CD4-positive, alpha-beta T cell (primary cell): ENCODE results near the gene RPS27A. TPM values are rescaled to one million over a fixed set of nuclear protein-coding genes. Genes with fewer than 3 reads are reported as not detected.

Experiments used
- ATAC-seq: fragments of 200-7000 bp; cut with Tn5 transposase; one replicate; pipeline ENCODE4 v1.10.0; 2022; ENCODE audit warnings: mild to moderate bottlenecking; ENCODE audit not compliant: poor library complexity
- CTCF ChIA-PET: fragments of 350-600 bp; sonication (Branson Sonifier 250); formaldehyde crosslinking; loops from one replicate; lab custom pipeline; 2021; ENCODE audit warnings: antibody characterized with exemption, inconsistent platforms; lab: Charles Lee
- POLR2A ChIA-PET: fragments of 350-600 bp; sonication (Branson Sonifier 250); formaldehyde crosslinking; loops from one replicate; lab custom pipeline; 2021; ENCODE audit warnings: antibody characterized with exemption, inconsistent platforms; lab: Charles Lee
- DNase-seq, 14 experiments: peaks; one replicate each; pipeline ENCODE4 v3.0.0-alpha.2; 2013 to 2020; ENCODE audit warnings: mixed read lengths in 2 of 14
- H3K27ac ChIP-seq, 2 donors: one replicate each; pipeline versions ENCODE4 v1.5.1 to v1.7.0; 2013; ENCODE audit warnings: low read length in 2 of 2, low read depth in 1 of 2, mild to moderate bottlenecking in 1 of 2
- H3K27me3 ChIP-seq, 2 experiments: 1 replicate in 1 of 2; 2 replicates in 1 of 2; pipeline versions ENCODE4 v1.6.1 to v1.7.0; 2013; ENCODE audit warnings: low read length in 2 of 2, control low read depth in 1 of 2, mild to moderate bottlenecking in 1 of 2, moderate library complexity in 1 of 2; ENCODE audit not compliant: insufficient read depth in 2 of 2, control insufficient read depth in 1 of 2
- H3K36me3 ChIP-seq: one replicate; pipeline ENCODE4 v1.6.1; 2013; ENCODE audit warnings: low read length, control low read depth; ENCODE audit not compliant: insufficient read depth
- H3K4me1 ChIP-seq: one replicate; pipeline ENCODE4 v1.6.1; 2013; ENCODE audit warnings: low read length, control low read depth; ENCODE audit not compliant: insufficient read depth
- H3K4me3 ChIP-seq: one replicate; pipeline ENCODE4 v1.5.1; 2013; ENCODE audit warnings: mild to moderate bottlenecking, low read length, moderate library complexity
- H3K9me3 ChIP-seq, 2 experiments: 1 replicate in 1 of 2; 2 replicates in 1 of 2; pipeline versions ENCODE4 v1.6.1 to v1.7.0; 2013; ENCODE audit warnings: low read length in 2 of 2, mild to moderate bottlenecking in 2 of 2, control low read depth in 1 of 2, moderate library complexity in 1 of 2; ENCODE audit not compliant: control insufficient read depth in 1 of 2, insufficient read depth in 1 of 2
- H3K27ac Mint-ChIP-seq: one replicate; pipeline ENCODE4 v1.8.0; 2020; ENCODE audit warnings: mixed read lengths
- H3K27me3 Mint-ChIP-seq: one replicate; pipeline ENCODE4 v1.8.0; 2021; ENCODE audit warnings: mixed read lengths
- H3K36me3 Mint-ChIP-seq: one replicate; pipeline ENCODE4 v1.8.0; 2021; ENCODE audit warnings: low read depth, mixed read lengths
- H3K4me1 Mint-ChIP-seq: one replicate; pipeline ENCODE4 v1.8.0; 2021; ENCODE audit warnings: low read depth, mixed read lengths
- H3K4me3 Mint-ChIP-seq: one replicate; pipeline ENCODE4 v1.8.0; 2020; ENCODE audit warnings: mild to moderate bottlenecking, mixed read lengths
- H3K9me3 Mint-ChIP-seq: one replicate; pipeline ENCODE4 v1.8.0; 2020; ENCODE audit warnings: mixed read lengths
- CTCF ChIP-seq: fragments of 200-600 bp; IDR thresholded peaks from one replicate; pipeline ENCODE4 v1.8.0; 2022; ENCODE audit warnings: antibody characterized with exemption, mild to moderate bottlenecking
- intact Hi-C, 2 experiments: fragments of 100-400 bp; cut with DNase I in 1 of 2; cut with micrococcal nuclease in 1 of 2; formaldehyde crosslinking; loops; one replicate each; pipeline versions ENCODE4 v1.15.1 to v1.9.0; 2023 to 2025; cut with DNase I, micrococcal nuclease
- total RNA-seq, 174 experiments: library from RNA in 2 of 174; stranded (reverse) in 2 of 174; gene quantifications; one replicate each; pipeline ENCODE4 v1.2.3 and lab custom pipeline; 2021 to 2026

RPS27A gene
- total RNA-seq, 2 experiments from 2014 or later = 2,201 to 2,315 TPM

GRCh38 chr2:55200416-55200815 lies 32.1 kb upstream of the RPS27A start:
- POLR2A ChIA-PET = no interaction called here
- no peaks in the 10 kb centered on the region for H3K27me3 Mint-ChIP-seq
- H3K9me3 Mint-ChIP-seq = peaks cover 31% of the 10 kb centered on the region

GRCh38 chr2:55204536-55204935 lies 28.0 kb upstream of the RPS27A start:
- Mint-ChIP-seq H3K4me3 (no peak overlapping the region), H3K27me3 (no peaks in the 10 kb centered on the region), H3K27ac (no peak overlapping the region), H3K9me3 (peaks cover 30% of the 10 kb centered on the region), H3K36me3 (peaks cover 41% of the 10 kb centered on the region), H3K4me1 (no peaks in the 10 kb centered on the region)
- POLR2A ChIA-PET = no interaction called here
- H3K9me3 ChIP-seq = peaks cover 3 to 8% of the 10 kb centered on the region in 2 experiments
- H3K4me1 ChIP-seq = no peaks in the 10 kb centered on the region
- intact Hi-C loops = no loop called here
- ATAC-seq (no peak), DNase-seq (no peak)
- no peaks in the 10 kb centered on the region for H3K27me3 ChIP-seq
- H3K27ac ChIP-seq = no peak overlapping the region
- H3K4me3 ChIP-seq = no peak overlapping the region
- H3K36me3 ChIP-seq = no peaks in the 10 kb centered on the region
- CTCF ChIA-PET = no interaction called here
- TF ChIP-seq CTCF = no peak

More at GRCh38 chr2:55200416-55200815, 32.1 kb upstream of the RPS27A start:
- Histone ChIP-seq H3K4me3 (no peak overlapping the region), H3K27ac (no peak overlapping the region), H3K4me1 (no peaks in the 10 kb centered on the region), H3K9me3 (peaks cover 3 to 8% of the 10 kb centered on the region in 2 experiments), H3K27me3 (no peaks in the 10 kb centered on the region), H3K36me3 (no peaks in the 10 kb centered on the region)
- CTCF ChIA-PET = no interaction called here
- H3K4me3 Mint-ChIP-seq = no peak overlapping the region
- no peak for DNase-seq
- H3K27ac Mint-ChIP-seq = no peak overlapping the region
- intact Hi-C loops = no loop called here
- H3K36me3 Mint-ChIP-seq = peaks cover 69% of the 10 kb centered on the region
- no peaks in the 10 kb centered on the region for H3K4me1 Mint-ChIP-seq
- no peak for ATAC-seq
- no peak for TF ChIP-seq CTCF

GRCh38 chr2:55204950-55205349 lies 27.5 kb upstream of the RPS27A start:
- Mint-ChIP-seq H3K36me3 (peaks cover 36% of the 10 kb centered on the region), H3K27ac (no peak overlapping the region), H3K4me3 (no peak overlapping the region), H3K27me3 (no peaks in the 10 kb centered on the region), H3K9me3 (peaks cover 27% of the 10 kb centered on the region), H3K4me1 (no peaks in the 10 kb centered on the region)
- CTCF ChIA-PET = no interaction called here
- ATAC-seq = no peak
- intact Hi-C loops = no loop called here
- Histone ChIP-seq H3K27ac (no peak overlapping the region), H3K27me3 (no peaks in the 10 kb centered on the region), H3K4me3 (no peak overlapping the region), H3K9me3 (peaks cover 3 to 4% of the 10 kb centered on the region in 2 experiments), H3K36me3 (no peaks in the 10 kb centered on the region), H3K4me1 (no peaks in the 10 kb centered on the region)
- DNase-seq = no peak
- POLR2A ChIA-PET = no interaction called here
- no peak for TF ChIP-seq CTCF
